GM18526 (cell line): Measurements from ENCODE around the gene ARSK.

Experiments used
- POLR2A ChIP-seq: IDR thresholded peaks from 3 replicates; pipeline ENCODE4 v1.6.1; 2011; ENCODE audit not compliant: insufficient read length; ENCODE audit errors: extremely low read depth

ARSK gene

GRCh38 chr5:95627971-95628810 lies 73.3 kb downstream of the ARSK start:
- no peak for TF ChIP-seq POLR2A

DNA sequence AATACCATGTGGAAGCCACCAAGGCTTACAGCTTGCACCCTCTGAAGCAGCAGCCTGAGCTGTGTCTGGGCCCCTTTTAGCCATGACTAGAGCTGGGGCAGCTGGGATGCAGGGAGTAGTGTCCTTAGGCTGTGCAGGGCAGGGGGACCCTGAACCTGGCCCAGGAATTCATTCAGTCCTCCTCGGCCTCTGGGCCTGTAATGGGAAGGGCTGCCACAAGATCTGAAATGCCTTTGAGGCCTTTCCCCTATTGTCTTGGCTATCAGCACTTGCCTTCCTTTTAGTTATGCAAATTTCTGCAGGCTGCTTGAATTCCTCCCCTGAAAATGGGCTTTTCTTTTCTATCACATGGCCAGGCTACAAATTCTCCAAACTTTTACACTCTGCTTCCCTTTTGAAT lies 74.0 kb downstream of the ARSK start:
- no peak for TF ChIP-seq POLR2A

- TF ChIP-seq POLR2A, result no peak
These were observed 75.6 kb downstream of the ARSK start for GRCh38 chr5:95630394-95630917.

- TF ChIP-seq POLR2A, result no peak
These were observed 76.5 kb downstream of the ARSK start for GRCh38 chr5:95631255-95631958.

DNA sequence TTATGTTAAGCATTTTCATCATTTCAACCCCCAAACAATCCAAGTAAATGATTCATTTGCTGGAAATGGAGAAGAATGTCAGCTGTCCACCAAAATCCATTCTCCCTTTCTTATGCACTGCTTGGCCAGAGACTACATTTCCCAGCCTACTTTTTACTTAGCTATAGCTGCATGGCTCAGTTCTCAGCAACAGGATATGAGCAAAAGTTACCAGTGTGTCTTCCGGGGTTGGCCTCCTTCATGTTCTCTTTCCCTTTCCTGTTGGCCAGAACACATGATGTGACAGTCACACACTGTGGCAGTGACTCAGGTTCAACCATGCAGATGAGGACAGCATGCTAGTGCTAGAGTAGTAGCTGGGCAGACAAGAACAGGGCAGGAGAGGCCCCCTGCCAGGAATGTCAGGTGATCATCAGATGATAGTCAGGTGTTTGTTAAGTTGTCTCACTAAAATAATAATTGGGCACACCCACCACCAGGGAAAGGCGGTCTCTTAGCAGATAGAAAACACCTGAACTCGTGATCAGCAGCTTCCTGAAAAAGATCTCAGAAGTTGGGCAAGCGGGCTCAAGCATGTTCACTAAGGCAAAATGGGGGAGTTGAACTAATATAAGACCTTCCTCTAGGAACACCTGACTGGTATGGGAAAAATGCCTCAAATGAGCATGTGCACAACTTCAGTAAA lies 77.2 kb downstream of the ARSK start:
- TF ChIP-seq POLR2A, result no peak

- no peak for TF ChIP-seq POLR2A
These were observed 78.8 kb downstream of the ARSK start for GRCh38 chr5:95633671-95634070.

- no peak for TF ChIP-seq POLR2A
These were observed 79.2 kb downstream of the ARSK start for GRCh38 chr5:95634081-95634480.

- no peak for TF ChIP-seq POLR2A
These were observed 83.7 kb downstream of the ARSK start for GRCh38 chr5:95638632-95639031.

DNA sequence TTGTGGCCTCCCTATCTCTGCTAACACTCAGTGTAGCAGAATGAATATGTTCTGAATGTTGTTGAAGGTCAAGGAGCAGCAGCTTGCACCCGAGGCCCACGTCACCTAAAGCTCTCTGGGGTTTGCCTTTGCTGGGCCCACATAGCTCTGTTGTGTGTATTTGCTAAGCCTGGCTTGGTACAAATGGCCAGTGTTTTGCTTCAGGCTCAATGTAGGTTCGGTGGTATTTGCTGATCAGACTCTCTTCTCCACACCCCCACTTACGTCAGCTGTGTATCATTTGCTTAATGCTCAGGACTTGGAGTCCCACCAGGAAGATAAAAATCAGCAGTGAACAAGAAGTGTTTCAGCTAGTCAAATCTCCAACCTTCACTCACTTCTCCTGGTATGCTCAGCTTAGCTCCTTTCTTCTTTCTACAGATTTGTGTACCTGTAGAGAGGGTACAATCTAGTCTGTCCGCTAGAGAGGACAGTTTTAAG lies 86.9 kb downstream of the ARSK start:
- no peak for TF ChIP-seq POLR2A

- TF ChIP-seq POLR2A, result no peak
These were observed 88.3 kb downstream of the ARSK start for GRCh38 chr5:95643152-95643551.

DNA sequence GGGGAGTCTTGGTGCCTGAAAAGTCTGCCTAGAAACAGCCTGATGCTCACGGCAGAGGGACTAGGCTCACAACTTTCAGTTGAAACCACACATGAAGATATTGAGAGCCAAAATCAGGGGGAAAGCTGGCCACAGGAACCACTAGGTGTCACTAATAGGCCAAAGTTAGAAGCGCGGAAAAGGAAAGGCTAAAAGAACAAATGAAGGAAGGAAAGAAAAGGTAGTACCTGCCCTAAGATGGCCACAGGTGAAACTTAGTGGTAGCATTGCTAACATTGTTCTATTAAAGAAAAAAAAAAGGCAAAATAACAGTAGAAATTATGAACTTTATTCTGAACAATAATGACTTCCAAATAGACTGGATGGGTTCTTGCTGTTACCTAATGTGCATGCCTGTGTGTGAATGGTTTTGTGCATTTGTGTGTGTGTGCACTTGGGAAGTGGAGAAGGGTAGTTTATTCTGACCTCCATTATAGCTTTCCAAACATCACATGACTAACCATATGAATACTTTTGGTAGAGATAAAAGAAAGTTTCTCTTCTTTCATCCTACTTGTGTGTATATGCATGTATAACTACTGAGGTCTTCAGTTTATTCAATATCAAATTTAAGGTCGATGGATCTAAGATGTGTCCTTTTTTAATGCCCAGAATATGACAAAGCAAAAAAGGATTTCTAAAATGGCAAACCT lies 89.6 kb downstream of the ARSK start:
- no peak for TF ChIP-seq POLR2A

GRCh38 chr5:95646569-95647431 lies 91.9 kb downstream of the ARSK start, which contains the start of gene RFESD:
TSS of gene RFESD (plus strand) at chr5:95646777. CDS start at chr5:95652272, 5,495 bp downstream.
- TF ChIP-seq POLR2A, result peak; percentile 58

DNA sequence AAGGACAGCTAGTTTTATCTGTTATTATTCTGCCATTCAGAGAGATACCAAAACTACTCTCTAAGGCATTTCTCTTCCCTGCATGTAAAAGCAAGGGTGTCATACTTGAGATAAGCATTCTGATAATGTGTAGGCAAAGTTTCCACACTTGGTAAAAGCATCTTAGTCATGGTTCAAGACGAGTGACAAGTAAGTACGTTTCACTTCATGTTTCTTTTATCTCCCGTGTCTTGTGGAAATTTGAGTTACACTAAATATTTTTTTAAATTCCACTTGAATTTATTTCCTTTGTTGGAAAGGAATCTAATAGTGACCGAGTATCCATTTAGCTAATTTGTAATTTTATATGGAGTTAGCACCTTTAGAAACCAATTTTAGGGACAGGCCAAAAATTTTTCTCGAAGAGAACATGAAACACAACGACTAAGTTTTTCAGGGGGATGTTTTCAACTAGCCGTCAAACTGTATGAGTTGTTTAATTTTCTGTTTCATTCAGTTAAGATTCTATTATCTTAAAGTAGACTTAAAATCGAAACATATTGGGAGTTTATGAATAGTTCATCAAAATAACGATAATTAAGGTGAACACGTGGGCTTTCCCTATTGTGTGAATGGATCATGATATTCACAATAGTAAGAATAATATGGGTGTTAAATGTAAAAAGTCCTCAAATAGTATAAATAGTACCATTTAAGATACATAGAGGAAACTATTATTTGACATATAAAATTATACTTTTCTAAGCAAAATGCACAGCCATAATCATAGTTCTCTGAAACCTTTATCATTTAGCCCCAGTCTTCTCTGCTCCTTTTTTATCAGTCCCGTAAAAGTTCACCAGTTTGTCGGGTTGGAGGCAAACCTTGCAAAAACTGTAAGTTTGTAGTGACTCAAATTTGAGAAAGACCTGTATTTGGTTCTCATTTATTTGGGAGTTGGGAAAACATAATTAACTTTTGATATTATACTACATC lies 93.3 kb downstream of the ARSK start:
- no peak for TF ChIP-seq POLR2A
